Measurements from ENCODE around the gene COX19.

DNA sequence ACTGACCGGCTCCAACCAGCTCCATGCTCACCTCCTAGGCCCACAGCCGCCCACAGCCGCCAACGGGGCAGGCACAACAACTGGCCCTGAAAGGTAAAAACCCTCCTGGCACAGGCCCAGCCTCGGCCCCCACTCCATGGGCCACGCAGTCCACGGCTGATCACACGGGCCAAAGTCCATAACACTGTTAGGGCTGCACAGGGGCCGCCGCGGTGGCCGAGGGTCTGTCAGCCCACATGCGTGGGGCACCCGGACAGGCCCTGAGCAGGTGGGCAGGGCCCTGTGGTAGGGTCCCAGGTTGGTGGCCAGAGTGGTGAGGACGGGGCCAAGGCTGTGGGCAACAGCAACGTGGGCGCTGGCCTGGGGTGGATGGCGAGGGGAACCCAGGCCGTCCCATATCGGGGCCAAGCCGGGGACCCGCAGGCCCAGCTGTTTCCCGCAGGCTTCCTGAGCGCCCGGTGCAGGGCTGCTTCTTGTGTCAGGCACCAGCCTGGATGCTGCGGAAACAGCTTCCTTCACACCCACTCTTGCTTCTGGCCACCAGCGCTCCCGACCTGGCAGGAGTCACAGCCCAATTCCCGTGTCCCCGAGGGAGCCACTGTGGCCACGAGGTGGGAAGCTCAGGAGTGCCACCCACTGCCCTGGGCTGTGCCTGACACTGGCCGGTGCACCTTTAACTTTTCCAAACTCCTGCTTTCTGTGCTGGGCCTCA lies 36.8 kb upstream of the COX19 start:
- TF ChIP-seq, protein P1, sequence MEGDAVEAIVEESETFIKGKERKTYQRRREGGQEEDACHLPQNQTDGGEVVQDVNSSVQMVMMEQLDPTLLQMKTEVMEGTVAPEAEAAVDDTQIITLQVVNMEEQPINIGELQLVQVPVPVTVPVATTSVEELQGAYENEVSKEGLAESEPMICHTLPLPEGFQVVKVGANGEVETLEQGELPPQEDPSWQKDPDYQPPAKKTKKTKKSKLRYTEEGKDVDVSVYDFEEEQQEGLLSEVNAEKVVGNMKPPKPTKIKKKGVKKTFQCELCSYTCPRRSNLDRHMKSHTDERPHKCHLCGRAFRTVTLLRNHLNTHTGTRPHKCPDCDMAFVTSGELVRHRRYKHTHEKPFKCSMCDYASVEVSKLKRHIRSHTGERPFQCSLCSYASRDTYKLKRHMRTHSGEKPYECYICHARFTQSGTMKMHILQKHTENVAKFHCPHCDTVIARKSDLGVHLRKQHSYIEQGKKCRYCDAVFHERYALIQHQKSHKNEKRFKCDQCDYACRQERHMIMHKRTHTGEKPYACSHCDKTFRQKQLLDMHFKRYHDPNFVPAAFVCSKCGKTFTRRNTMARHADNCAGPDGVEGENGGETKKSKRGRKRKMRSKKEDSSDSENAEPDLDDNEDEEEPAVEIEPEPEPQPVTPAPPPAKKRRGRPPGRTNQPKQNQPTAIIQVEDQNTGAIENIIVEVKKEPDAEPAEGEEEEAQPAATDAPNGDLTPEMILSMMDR (IDR thresholded peaks at IDR 0.05; ENCODE audit: insufficient read depth, low read length): no peak
- TF ChIP-seq POLR2AphosphoS5 (IDR thresholded peaks at IDR 0.05; ENCODE audit: low read depth): no peak
